Nephron progenitor cell (in vitro differentiated cells): ENCODE measurements around the gene SLC44A1.

Experiments used
- DNase-seq: peaks from one replicate; pipeline ENCODE4 v3.0.0; 2021
- H3K27ac Mint-ChIP-seq: 2 replicates; pipeline ENCODE4 v1.8.0; 2021; ENCODE audit warnings: mild to moderate bottlenecking, moderate library complexity, mixed read lengths
- H3K27me3 Mint-ChIP-seq: 2 replicates; pipeline ENCODE4 v1.8.0; 2021; ENCODE audit warnings: mild to moderate bottlenecking, low read depth, mixed read lengths; ENCODE audit not compliant: poor library complexity
- H3K36me3 Mint-ChIP-seq: 2 replicates; pipeline ENCODE4 v1.8.0; 2021; ENCODE audit warnings: low read depth, mixed read lengths
- H3K4me1 Mint-ChIP-seq: 2 replicates; pipeline ENCODE4 v1.8.0; 2021; ENCODE audit warnings: mixed read lengths
- H3K4me3 Mint-ChIP-seq: 2 replicates; pipeline ENCODE4 v1.8.0; 2021; ENCODE audit warnings: mild to moderate bottlenecking, moderate library complexity, mixed read lengths
- H3K9me3 Mint-ChIP-seq: 2 replicates; pipeline ENCODE4 v1.8.0; 2021; ENCODE audit warnings: mild to moderate bottlenecking, moderate library complexity, mixed read lengths
- CTCF ChIP-seq: fragments of 200-600 bp; sonication (generic); IDR thresholded peaks from 2 replicates; pipeline ENCODE4 v1.5.0; 2021; ENCODE audit warnings: antibody characterized with exemption

The SLC44A1 gene

GRCh38 chr9:105313238-105313637, 68.8 kb downstream of the SLC44A1 start:
- no peak overlapping the region for H3K4me3 Mint-ChIP-seq

GRCh38 chr9:105316703-105317102, 72.3 kb downstream of the SLC44A1 start:
- TF ChIP-seq CTCF = no peak
- no peaks in the 10 kb centered on the region for H3K9me3 Mint-ChIP-seq
- H3K4me3 Mint-ChIP-seq = no peak overlapping the region
- DNase-seq = no peak
- H3K27ac Mint-ChIP-seq = no peak overlapping the region
- H3K27me3 Mint-ChIP-seq = no peaks in the 10 kb centered on the region
- H3K36me3 Mint-ChIP-seq = peaks cover 42% of the 10 kb centered on the region
- H3K4me1 Mint-ChIP-seq = no peaks in the 10 kb centered on the region

More at GRCh38 chr9:105313238-105313637, 68.8 kb downstream of the SLC44A1 start:
- Mint-ChIP-seq H3K9me3 (no peaks in the 10 kb centered on the region), H3K36me3 (peaks cover 48% of the 10 kb centered on the region), H3K27me3 (no peaks in the 10 kb centered on the region), H3K27ac (no peak overlapping the region), H3K4me1 (peaks cover 9% of the 10 kb centered on the region)
- DNase-seq = no peak
- TF ChIP-seq CTCF = no peak

GRCh38 chr9:105318729-105319191, 74.3 kb downstream of the SLC44A1 start:
- no peak for DNase-seq
- no peak for TF ChIP-seq CTCF

GRCh38 chr9:105319202-105319813, 74.9 kb downstream of the SLC44A1 start:
- Mint-ChIP-seq H3K9me3 (no peaks in the 10 kb centered on the region), H3K27me3 (peaks cover 2% of the 10 kb centered on the region), H3K4me1 (no peaks in the 10 kb centered on the region), H3K27ac (no peak overlapping the region), H3K36me3 (peaks cover 44% of the 10 kb centered on the region), H3K4me3 (no peak overlapping the region)
- DNase-seq = no peak
- no peak for TF ChIP-seq CTCF

More at GRCh38 chr9:105318729-105319191, 74.3 kb downstream of the SLC44A1 start:
- Mint-ChIP-seq H3K9me3 (no peaks in the 10 kb centered on the region), H3K4me3 (no peak overlapping the region), H3K27me3 (peaks cover 2% of the 10 kb centered on the region), H3K27ac (no peak overlapping the region), H3K36me3 (peaks cover 40% of the 10 kb centered on the region), H3K4me1 (no peaks in the 10 kb centered on the region)

- Mint-ChIP-seq H3K4me1 (no peaks in the 10 kb centered on the region), H3K36me3 (peaks cover 52% of the 10 kb centered on the region), H3K27me3 (peaks cover 2% of the 10 kb centered on the region), H3K9me3 (no peaks in the 10 kb centered on the region), H3K27ac (no peak overlapping the region), H3K4me3 (no peak overlapping the region)
- no peak for TF ChIP-seq CTCF
- no peak for DNase-seq
These were observed 76.1 kb downstream of the SLC44A1 start for GRCh38 chr9:105320568-105320967.

- peaks cover 24% of the 10 kb centered on the region for H3K4me1 Mint-ChIP-seq
- no peaks in the 10 kb centered on the region for H3K9me3 Mint-ChIP-seq
- no peak overlapping the region for H3K4me3 Mint-ChIP-seq
- peaks cover 36% of the 10 kb centered on the region for H3K36me3 Mint-ChIP-seq
- H3K27me3 Mint-ChIP-seq = no peaks in the 10 kb centered on the region
- DNase-seq = no peak
- TF ChIP-seq CTCF = no peak
- H3K27ac Mint-ChIP-seq = peak overlapping the region; percentile 34
These were observed 83.8 kb downstream of the SLC44A1 start for GRCh38 chr9:105328296-105328695.
